SK-N-SH treated with all-trans-retinoic acid at 6 μM for 48 hours (cell line): ENCODE results near the gene CCNL2.
"Not testable (repeated sequence)": the region's sequence is repeated elsewhere in the genome, so short reads cannot be mapped to it uniquely, and the experiment has no call there.

Source experiments
- ATAC-seq: fragments of 200-7000 bp; cut with Tn5 transposase; 3 replicates; pipeline ENCODE4 v1.9.1; 2020; ENCODE audit warnings: mild to moderate bottlenecking, moderate library complexity
- ARNTL ChIP-seq: fragments of 450-650 bp; formaldehyde crosslinking; IDR thresholded peaks from 2 replicates; pipeline ENCODE4 v1.5.0; 2020; ENCODE audit warnings: low read depth, mild to moderate bottlenecking, moderate library complexity, borderline replicate concordance
- CSDC2 ChIP-seq: fragments of 250-450 bp; sonication (Bioruptor Pico); IDR thresholded peaks from 2 replicates; pipeline ENCODE4 v1.5.0; 2020; ENCODE audit warnings: mild to moderate bottlenecking, moderate library complexity
- GLIS3 ChIP-seq: fragments of 250-450 bp; sonication (Bioruptor Pico); IDR thresholded peaks from 2 replicates; pipeline ENCODE4 v1.5.0; 2020; ENCODE audit warnings: mild to moderate bottlenecking, moderate library complexity
- ISL1 ChIP-seq: fragments of 250-450 bp; sonication (Bioruptor Pico); IDR thresholded peaks from 2 replicates; pipeline ENCODE4 v2.1.2; 2022; ENCODE audit warnings: mild to moderate bottlenecking, moderate library complexity
- SNAI2 ChIP-seq: fragments of 250-450 bp; sonication (Bioruptor Pico); IDR thresholded peaks from 2 replicates; pipeline ENCODE4 v1.5.0; 2020; ENCODE audit warnings: mild to moderate bottlenecking, moderate library complexity
- TCF4 ChIP-seq: fragments of 250-450 bp; sonication (Bioruptor Pico); IDR thresholded peaks from 2 replicates; pipeline ENCODE4 v1.8.0; 2021; ENCODE audit warnings: mild to moderate bottlenecking, moderate library complexity, borderline replicate concordance
- ZNF70 ChIP-seq: fragments of 450-650 bp; formaldehyde crosslinking; IDR thresholded peaks from 2 replicates; pipeline ENCODE4 v1.5.0; 2020; ENCODE audit warnings: mild to moderate bottlenecking, moderate library complexity
- TF ChIP-seq, protein P1 (sequence below): fragments of 250-450 bp; sonication (Bioruptor Pico); IDR thresholded peaks from 2 replicates; pipeline ENCODE4 v1.8.0; 2020; ENCODE audit warnings: mild to moderate bottlenecking, moderate library complexity, borderline replicate concordance
- TF ChIP-seq, protein P2 (sequence below): fragments of 250-450 bp; sonication (Bioruptor Pico); IDR thresholded peaks from 2 replicates; pipeline ENCODE4 v1.8.0; 2021; ENCODE audit warnings: low read depth, mild to moderate bottlenecking, moderate library complexity, borderline replicate concordance
- TF ChIP-seq, protein P3 (sequence below): fragments of 250-450 bp; sonication (Bioruptor Pico); IDR thresholded peaks from 2 replicates; pipeline ENCODE4 v1.5.0; 2020; ENCODE audit warnings: mild to moderate bottlenecking, moderate library complexity

Gene CCNL2

GRCh38 chr1:1399187-1399871 is at the start of gene CCNL2:
TSS of gene CCNL2 (minus strand) at chr1:1399335. CDS start at chr1:1399306, 29 bp downstream.
- TF ChIP-seq ZNF70, result no peak
- TF ChIP-seq, protein P1, sequence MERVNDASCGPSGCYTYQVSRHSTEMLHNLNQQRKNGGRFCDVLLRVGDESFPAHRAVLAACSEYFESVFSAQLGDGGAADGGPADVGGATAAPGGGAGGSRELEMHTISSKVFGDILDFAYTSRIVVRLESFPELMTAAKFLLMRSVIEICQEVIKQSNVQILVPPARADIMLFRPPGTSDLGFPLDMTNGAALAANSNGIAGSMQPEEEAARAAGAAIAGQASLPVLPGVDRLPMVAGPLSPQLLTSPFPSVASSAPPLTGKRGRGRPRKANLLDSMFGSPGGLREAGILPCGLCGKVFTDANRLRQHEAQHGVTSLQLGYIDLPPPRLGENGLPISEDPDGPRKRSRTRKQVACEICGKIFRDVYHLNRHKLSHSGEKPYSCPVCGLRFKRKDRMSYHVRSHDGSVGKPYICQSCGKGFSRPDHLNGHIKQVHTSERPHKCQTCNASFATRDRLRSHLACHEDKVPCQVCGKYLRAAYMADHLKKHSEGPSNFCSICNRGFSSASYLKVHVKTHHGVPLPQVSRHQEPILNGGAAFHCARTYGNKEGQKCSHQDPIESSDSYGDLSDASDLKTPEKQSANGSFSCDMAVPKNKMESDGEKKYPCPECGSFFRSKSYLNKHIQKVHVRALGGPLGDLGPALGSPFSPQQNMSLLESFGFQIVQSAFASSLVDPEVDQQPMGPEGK (CRISPR knock-in tag), result no peak
- 0 out of 2 replicates have a peak, but pooled peaks have one; percentile 31 for TF ChIP-seq GLIS3

DNA sequence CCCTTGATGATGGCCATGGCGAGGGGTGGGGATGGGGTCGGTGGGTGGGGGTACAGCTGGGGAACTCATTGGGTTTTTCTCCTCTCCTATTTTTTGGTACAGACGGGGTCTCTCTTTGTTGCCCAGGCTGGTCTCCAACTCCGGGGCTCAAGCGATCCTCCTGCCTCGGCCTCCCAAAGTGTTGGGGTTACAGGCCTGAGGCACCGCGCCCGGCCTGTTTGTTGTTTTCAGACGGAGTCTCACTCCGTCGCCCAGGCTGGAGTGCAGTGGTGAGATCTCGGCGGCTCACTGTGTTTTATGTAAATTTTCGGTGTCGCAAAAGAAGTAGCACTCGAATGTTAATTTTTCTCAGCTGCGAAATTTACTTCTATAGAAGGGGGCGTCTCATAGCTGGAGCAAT is 47.5 kb upstream of the CCNL2 start:
- not testable (repeated sequence) for ATAC-seq

More at GRCh38 chr1:1399187-1399871, at the start of gene CCNL2:
- peak; percentile 96 for ATAC-seq

DNA sequence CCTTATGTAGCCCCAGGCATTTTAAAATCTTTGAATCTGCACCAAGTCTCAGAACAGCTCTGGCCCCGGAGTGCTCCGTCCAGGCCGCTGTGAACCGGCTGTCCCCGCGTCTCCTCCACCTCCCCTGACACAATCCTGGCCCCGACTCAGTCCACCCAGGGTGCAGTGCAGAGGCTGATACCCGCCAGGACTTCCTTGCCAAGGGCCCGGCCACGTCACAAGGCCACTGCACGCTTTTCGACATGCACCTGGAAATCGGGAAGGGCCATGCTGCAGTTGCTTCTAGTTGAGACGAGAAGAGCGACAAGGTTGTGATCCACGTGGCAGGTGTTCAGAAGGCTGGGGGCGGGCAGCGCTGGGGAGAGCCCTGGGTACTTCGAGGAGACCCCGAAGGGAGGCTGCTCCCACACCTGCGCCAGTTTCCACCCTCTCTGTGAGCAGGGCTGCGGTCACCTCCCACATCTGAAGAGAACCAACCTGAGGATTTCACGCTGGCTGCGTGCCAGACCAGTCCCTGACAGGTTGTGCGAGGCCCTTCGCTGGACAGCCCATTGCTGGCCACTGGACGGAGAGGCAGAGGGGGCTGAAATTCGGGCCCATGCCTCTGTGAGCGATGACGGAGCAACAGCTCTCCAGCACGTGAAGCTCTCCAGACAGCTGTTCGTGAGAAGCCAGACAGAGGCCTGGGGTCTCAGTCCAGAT is 43.1 kb upstream of the CCNL2 start:
- no peak for ATAC-seq
- no peak for TF ChIP-seq CSDC2 (CRISPR knock-in tag)
- no peak for TF ChIP-seq SNAI2 (CRISPR knock-in tag)

DNA sequence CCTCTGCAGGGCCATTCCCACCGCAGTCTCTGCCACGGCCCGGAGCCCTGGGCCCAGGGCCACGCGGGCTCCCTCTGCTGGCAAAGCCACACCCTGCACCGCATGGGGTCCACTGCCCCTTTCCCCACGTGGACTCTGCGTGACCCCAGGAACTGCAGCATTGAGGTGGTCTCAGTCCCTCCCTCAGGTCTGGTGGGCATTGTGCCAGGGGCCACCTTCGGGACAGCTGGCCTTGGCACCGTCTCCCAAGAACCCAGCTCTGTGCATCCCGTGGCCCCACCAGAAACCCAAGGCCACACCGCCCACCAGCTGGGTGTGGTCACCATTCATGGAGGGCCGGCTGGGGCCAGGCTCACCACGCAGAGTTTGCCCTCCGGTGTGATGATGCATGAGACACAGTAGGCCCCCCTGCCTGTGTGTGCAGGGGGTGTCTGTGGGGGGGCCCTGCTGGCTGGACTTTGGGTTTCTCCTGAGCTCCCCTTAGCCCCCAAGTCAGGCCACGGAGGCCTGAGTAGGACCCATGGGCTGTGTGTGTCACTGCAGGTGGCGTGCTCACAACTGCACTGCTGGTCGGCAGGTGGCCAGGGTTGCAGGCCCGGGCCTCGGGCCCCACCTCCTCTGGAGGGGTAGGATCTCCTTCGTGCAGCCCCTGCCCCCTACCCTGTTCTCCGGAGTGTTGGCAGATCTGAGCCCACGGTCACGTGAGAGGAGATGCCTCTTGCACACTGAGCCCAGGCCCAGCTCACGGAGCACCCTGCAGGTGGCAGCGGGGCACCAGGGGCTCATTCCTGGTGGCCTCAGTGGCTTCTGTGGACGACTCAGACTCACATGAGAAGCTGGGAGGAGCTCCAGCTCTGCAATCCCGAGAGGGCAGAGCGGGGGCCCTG is 42.1 kb upstream of the CCNL2 start:
- TF ChIP-seq TCF4 (CRISPR knock-in tag) (no peak), ARNTL (no peak)
- TF ChIP-seq, protein P2, sequence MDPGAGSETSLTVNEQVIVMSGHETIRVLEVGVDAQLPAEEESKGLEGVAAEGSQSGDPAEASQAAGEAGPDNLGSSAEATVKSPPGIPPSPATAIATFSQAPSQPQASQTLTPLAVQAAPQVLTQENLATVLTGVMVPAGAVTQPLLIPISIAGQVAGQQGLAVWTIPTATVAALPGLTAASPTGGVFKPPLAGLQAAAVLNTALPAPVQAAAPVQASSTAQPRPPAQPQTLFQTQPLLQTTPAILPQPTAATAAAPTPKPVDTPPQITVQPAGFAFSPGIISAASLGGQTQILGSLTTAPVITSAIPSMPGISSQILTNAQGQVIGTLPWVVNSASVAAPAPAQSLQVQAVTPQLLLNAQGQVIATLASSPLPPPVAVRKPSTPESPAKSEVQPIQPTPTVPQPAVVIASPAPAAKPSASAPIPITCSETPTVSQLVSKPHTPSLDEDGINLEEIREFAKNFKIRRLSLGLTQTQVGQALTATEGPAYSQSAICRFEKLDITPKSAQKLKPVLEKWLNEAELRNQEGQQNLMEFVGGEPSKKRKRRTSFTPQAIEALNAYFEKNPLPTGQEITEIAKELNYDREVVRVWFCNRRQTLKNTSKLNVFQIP (CRISPR knock-in tag), result no peak
- ATAC-seq, result peak; percentile 67

DNA sequence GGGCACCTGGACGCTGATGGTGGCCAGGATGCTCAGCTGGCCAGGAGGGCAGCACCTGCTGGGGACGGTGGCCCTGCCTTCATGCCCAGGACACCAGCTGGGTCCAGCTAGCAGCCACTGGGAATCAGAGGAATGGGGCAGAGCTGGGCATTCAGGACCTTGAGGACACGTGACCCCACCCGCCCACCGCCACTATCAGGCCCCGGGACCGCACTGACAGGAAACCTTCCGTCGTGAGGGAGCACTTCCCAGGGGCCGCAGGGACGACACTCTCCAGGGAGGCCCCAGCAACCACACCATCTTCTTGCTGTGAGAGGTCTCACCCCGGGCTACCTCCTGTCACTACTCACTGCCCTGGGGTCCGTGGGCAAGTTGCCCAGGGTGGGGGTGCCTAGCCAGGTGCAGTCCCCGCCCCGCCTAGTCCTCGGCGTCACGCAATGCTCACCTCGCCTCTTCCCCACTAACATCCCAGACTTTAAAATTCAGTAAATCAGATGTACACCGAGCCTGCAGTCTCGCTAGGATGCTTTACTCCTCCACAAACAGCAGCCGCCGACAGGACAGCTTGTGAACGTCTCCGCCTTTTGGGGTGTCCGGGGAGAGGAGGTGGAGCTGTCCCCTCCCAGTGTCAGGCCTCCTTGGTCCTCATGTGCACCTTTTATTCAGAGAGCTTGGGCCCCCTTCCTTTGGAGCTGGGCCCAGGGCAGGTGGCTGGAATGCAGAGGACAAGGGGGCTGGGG is 41.3 kb upstream of the CCNL2 start:
- no peak for ATAC-seq
- no peak for TF ChIP-seq ISL1 (CRISPR knock-in tag)
- TF ChIP-seq, protein P3, sequence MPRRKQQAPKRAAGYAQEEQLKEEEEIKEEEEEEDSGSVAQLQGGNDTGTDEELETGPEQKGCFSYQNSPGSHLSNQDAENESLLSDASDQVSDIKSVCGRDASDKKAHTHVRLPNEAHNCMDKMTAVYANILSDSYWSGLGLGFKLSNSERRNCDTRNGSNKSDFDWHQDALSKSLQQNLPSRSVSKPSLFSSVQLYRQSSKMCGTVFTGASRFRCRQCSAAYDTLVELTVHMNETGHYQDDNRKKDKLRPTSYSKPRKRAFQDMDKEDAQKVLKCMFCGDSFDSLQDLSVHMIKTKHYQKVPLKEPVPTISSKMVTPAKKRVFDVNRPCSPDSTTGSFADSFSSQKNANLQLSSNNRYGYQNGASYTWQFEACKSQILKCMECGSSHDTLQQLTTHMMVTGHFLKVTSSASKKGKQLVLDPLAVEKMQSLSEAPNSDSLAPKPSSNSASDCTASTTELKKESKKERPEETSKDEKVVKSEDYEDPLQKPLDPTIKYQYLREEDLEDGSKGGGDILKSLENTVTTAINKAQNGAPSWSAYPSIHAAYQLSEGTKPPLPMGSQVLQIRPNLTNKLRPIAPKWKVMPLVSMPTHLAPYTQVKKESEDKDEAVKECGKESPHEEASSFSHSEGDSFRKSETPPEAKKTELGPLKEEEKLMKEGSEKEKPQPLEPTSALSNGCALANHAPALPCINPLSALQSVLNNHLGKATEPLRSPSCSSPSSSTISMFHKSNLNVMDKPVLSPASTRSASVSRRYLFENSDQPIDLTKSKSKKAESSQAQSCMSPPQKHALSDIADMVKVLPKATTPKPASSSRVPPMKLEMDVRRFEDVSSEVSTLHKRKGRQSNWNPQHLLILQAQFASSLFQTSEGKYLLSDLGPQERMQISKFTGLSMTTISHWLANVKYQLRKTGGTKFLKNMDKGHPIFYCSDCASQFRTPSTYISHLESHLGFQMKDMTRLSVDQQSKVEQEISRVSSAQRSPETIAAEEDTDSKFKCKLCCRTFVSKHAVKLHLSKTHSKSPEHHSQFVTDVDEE (CRISPR knock-in tag), result no peak
- TF ChIP-seq, protein P1 (CRISPR knock-in tag), result no peak
